Cardiac fibroblast (primary cell): Measurements from ENCODE around the gene OPRL1.

Experiments
- DNase-seq, 2 donors: peaks; one replicate each; pipeline versions ENCODE4 v3.0.0 to v3.0.0-alpha.2; 2010; ENCODE audit warnings: low read depth in 2 of 2
- H3K4me3 ChIP-seq, 2 donors: replicated peaks in 1 of 2; 1 replicate in 1 of 2; 2 replicates in 1 of 2; pipeline ENCODE4 v1.5.1; 2011; ENCODE audit warnings: low read depth in 2 of 2, low read length in 2 of 2, mild to moderate bottlenecking in 2 of 2, moderate library complexity in 1 of 2
- CTCF ChIP-seq: IDR thresholded peaks from one replicate; pipeline ENCODE4 v1.5.1; 2011; ENCODE audit warnings: low read depth, mild to moderate bottlenecking, low read length, inconsistent platforms

Gene OPRL1

GRCh38 chr20:64140061-64140931 is 60.4 kb downstream of the OPRL1 start:
- no peak for DNase-seq
- no peak for TF ChIP-seq CTCF

GRCh38 chr20:64140956-64141355 is 61.1 kb downstream of the OPRL1 start:
- TF ChIP-seq CTCF = no peak
- H3K4me3 ChIP-seq = no peak overlapping the region
- no peak for DNase-seq

More at GRCh38 chr20:64140061-64140931, 60.4 kb downstream of the OPRL1 start:
- H3K4me3 ChIP-seq = no peak overlapping the region

- H3K4me3 ChIP-seq = no peak overlapping the region
- no peak for TF ChIP-seq CTCF
- no peak for DNase-seq
Observed at GRCh38 chr20:64142590-64142989, 62.7 kb downstream of the OPRL1 start.

GRCh38 chr20:64143018-64143801 is 63.3 kb downstream of the OPRL1 start:
- DNase-seq = no peak
- H3K4me3 ChIP-seq = no peak overlapping the region
- no peak for TF ChIP-seq CTCF

GRCh38 chr20:64144144-64144912 is 64.4 kb downstream of the OPRL1 start:
- no peak for TF ChIP-seq CTCF
- DNase-seq = no peak

GRCh38 chr20:64145458-64146300 is 65.8 kb downstream of the OPRL1 start:
- no peak overlapping the region for H3K4me3 ChIP-seq
- TF ChIP-seq CTCF = peak; percentile 24
- DNase-seq = no peak

More at GRCh38 chr20:64144144-64144912, 64.4 kb downstream of the OPRL1 start:
- no peak overlapping the region for H3K4me3 ChIP-seq
